HG03064 (cell line): ENCODE results near the gene UPK2.

Experiments
- ATAC-seq: cut with Tn5 transposase; IDR thresholded peaks from one replicate; pipeline ENCODE4 v1.9.1; 2021; ENCODE audit warnings: low read depth; ENCODE audit not compliant: unreplicated experiment

UPK2 gene

DNA sequence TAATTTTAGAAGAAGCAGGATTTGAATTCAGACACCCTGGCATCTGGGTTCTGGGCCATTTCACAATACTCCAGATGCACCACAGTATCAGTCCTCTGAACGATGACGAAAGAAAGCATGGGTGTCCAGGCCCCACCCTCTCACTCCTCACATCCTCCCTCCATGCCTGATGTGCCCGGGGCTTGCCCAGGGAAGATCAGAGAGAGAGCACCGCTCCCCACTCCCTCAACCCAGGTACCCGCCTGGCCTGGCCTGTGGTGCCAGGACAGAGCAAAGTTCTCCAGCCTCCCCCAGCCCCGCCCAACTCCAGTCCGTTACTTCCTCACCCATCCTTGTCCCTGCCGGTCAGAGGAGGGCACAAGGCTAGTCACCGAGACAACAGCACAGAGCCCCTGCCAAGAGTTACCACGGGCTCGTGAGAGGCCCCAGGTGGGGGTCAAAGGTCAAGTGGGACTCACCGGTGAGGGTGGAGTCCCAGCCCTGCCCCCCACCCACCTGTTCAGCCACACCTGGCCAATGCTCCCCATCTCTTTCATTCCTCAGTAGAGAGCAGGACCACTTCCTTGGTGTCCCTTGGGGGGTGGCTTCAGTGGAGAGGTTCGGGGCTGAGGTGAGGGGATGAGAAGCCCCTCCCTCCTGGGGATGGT, 38.5 kb upstream of the UPK2 start:
- ATAC-seq = no peak

DNA sequence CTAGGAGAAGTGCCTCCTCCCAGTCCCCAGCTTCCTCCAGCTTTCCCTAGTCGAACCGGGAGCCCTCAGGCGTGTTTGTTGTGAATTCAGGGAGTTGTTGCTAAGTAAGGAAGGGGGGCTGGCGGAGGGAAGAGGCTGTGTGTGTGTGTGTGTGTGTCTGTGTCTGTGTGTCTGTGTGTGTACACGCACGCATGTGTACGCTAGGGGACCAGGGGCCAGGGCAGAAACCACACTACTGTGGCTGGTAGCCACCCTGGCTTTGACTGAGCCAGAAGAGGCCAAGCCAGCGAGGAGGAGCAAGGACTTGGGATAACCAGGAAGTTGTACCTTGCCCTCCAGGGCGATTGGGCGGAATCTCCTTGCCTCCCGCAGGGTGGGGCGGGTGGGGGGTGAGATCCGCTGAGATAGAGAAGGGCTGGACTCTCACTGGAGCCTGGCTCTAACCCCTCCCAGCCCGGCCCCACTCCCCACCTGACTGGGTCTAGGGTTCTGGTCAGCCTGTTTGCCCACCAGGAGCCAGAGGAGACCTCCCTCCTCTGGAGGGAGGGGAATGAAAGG, 37.9 kb upstream of the UPK2 start:
- ATAC-seq = no peak

DNA sequence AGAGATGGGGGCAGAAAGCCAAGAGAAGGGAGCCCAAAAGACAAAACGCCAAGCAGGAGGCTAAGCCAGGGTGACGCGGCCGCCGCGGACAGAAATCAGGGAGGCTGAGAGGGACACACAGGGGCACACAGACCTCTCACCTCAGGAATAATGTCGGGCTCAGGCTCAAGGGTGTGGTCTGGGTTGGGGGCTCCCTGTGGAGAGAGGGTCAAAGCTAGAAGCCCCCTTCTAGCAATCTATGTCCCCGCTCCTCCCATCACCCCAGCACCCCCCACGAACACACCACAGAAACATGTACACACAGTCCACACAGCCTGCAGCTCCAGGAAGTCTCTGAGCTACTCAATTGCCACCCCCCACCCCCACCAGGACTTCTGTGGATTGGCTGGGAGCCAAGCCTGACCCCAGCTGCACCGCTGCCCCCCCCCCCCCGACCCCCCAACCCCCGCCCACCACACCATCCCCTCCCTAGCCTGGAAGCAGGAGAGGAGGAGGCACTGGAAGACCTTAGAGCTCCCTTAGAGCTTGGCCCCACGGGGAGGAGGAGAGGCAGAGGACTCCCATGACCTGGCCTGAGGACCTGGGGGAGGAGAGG, 37.3 kb upstream of the UPK2 start:
- ATAC-seq = no peak

DNA sequence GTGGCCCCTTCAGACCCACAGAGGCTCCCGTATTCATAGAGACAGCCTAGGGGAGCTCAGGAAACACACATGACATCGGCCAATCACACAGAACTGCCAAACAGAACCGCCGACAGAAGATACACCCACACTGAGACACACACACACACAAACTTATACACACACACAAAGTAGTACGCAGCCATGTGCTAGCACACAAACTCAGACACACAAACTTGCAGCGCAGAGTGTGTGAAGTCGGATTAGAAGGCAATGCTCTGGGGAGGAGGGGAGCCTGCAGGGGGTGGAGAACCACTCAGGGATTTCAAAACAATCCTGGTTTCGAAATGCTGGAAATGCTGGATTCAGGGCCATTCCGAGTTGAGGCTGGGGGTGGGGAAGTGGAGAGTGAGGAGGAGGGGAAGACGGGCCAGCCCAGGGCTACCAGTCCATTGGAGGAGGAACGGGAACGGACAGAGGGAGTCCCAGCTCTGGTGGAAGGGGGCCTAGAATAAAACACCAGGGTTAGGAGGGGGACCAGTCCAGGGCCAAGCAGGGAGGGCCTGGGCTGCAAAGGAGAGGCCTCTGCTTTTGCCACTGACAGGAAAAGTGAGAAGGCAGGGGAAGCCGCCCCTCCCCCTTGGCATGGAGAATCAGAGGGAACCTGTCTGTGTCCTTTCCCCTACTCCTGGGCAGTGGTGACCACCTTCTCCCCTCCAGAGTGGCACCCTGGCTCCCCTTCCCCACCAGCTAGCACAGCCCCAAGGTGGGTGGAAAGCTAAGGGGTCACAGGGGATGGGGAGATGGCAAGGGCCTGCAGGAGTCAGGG, 34.8 kb upstream of the UPK2 start:
- ATAC-seq = no peak

DNA sequence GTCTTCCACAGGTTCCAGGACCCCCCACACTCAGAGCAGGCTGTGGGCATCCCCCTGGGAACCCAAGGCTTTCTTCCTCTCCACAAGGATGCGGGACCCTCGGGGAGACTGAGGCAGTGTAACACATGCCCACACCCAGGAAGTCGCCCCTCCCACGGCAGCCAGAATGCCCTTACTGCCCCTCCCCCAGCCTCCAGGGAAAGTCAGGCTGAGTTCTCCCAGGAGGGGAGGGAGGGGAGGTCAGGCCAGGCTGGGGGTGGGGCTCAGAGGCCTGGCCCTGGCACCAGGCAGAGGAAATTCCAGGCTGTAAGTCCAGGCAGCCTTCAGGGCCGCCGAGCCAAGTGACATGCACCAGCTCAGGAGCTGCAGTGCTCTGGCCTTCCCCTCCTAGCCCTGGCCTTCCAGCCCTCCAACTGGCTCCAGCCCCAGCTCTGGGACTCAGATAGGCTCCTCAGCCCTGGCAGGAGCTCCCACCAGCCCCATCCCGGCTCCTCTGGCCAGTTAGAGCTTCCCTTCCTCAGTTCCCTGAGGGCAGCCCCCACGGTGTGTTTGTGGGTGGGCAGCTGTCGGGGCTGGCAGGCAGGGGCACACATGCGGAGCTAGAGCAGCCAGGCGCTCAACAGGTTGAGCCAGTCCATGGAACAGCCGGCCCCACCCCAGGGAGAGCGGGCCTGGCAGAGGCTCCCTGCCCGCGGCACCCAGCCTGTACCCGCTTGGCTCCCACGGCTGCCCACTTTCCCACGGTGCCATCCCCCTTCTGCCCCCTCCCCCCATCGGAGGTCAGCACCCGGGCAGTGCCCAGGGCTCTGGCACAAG, 34.0 kb upstream of the UPK2 start:
- ATAC-seq = no peak

DNA sequence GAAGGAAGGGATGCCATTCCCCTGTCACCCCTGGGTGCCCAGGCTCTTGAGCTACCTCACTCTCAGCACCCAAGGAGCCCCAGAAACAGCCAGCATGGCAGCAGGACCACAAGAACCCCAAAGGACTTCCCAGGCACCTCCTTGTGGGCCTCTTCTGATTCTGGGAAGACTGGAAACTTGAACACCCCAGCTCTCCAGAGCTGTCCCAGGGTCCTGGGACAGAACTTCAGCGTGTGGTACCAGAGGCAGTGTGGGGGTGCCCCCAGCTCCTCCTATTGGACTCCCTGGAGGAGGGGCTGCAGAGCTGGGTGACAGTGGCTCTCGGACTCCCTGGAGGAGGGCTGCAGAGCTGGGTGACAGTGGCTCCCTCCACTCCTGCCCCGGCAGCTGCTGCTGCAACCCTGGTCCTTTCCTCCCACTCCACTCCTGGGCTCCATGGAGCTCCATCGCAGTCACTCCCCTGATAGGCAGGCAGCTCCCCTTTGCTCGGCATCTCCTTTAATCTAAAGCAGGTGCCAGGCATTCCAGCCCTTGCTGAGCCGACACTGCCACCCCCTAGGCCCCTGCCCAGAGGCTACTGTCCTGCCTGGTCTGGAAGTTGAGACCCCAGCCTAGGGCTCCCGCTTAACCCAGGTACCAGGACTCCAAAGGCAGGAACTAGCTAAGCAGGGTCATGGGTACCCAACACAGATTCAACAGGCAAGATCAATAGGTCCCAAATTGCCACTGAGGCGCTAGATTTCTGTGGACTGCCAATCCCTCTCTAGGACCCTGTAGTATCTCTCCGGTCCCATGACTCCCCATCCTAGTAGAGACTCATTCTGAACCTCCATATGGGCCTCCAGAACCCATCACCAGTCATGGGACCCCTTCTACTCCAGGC, 33.1 kb upstream of the UPK2 start:
- no peak for ATAC-seq

DNA sequence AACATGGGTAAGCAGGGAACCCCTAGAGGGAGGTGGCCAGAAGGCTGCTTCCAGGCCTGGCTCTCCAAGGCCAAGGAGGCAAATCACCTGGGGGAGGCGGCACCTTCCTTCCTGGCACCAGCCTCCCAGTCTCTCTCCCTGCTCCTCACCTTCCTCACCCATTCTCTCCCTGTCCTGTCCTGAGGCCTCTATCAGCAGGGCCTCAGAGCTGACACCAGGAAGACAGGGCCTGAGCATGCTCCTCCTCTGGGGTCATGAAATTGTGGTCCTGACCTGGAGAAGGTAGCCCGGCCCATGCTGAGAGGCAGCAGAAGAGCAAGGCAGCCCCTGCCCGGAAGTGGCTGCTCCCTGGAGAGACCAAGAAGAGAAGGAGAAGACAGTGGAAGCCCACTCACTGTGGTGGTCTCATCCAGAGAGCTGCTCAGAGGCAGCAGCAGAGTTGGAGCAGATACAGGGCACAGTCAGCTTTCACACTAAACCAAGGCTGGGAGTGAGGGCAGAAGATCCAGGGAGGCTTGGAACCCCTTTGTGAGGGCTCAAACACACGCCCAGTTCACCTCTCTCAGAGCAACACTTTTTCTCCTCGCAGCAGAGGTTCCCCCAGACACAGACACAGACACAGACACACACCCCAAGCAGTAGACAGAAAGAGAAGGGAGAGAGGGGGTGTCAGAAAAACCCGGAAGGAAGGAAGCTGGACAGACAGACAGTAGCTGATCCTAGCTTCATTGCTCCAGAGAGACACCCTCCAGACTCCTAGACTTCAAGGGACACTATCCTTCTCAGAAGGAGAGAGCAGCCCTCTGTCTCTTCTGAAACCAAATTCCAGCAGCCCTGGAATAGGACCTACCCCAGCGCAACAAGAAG, 32.1 kb upstream of the UPK2 start:
- ATAC-seq = no peak

DNA sequence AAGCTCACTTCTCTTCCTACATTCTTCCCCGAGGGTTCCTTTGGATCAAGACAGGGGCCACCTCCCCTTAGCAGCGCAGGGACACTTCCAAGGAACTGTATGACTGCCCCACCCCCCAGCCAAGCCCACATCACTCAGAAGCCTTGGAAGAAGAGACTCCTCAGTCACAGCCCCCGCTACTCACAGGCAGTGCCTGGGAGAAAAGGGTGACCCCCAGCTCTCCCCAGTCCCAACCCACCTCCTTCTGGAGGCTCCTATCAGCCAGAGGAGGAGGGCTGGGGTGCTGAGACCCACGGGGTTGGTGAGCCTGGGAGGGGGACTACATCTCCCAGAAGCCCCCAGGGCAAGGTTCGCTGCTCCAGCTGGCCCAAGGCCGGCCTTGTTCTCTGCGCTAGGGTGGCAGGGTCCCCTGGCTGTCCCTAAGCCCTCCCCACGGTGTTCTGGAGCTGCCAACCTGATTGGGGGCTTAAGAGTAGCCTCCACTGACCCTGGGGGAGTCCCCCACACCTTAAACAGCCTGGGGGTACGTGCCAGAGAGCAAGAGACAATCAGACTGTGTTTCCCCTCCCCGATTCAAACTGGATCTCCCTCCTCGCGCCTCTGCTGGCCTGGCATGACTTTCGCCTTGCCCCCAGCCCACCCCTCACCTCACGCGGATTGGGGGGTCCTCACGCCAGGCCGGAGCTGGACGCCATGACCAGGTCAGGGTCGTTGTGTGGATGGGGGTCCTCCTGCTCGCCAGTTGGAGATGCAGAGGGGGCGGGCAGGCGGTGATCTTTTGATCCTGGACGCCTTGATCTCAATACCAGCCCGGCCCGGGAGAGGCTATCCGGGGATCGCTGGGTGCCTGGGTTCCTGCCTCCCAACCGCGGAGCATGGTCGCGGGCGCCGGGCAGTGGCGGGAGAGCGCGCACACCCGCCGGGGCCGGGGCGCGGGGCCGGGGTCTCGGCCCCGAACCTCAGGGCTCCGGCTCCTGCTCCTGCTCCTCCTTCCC, 31.2 kb upstream of the UPK2 start:
- ATAC-seq = no peak

DNA sequence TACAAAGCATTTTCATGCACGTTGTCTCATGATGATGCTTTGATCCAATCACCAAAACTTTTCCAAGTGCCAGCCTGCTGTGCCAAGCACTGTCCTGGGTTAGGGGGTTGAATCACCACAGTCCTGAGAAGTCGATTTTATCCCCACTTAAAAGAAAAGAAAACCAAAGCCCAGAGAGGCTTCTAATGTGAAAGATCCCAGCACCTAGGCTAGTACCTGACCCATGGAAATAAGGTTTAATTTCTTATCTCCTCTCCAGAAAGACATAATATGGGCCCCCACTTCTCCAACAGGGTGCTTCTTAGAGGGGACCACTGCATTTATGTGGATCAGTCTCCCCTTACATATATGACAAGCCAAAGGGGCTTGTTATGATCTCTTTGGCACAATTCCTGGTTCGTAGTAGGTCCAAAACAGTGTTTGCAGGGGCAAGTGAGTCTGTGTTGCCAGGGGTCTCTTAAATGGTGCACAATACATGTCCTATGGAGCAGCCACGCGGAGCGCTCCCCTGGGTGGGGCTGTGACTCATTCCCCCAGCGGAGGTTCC, 28.5 kb upstream of the UPK2 start:
- no peak for ATAC-seq

DNA sequence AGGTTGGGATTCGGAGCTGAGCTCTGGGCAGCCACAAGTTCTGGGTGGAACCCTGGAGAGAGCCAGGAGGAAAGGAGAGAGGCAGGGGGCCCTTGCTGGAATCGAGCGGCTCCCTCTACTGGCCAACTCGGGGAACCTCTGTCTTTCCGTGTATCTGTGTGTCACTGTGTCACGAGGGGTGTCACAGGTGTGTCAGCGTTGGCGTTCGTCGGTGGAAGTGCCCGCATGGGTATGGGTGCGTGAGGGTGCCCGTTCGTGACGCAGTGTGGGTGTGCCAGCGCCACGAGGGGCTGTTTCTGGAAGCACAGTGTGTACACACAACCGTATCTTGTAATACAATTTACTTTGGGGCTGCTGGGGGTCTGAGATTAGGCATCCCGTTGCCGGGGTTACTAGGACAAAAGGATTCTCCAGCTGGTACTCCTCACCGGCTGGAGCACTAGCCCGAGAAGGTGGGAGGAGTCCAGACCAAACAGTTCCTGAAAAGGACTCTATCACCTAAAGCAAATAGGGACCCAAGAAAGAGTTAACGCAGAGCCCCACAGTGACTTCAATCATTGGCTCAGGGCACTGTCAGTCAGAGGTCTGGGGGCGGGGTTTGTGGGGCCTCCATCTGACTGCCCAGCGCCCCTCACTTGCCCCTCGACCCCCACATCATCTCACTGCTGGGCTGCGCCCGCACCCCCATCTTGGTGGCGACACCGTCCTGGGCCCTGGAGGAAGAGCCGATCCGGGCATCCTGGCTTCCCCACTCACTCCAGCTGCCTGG, 27.8 kb upstream of the UPK2 start:
- peak; percentile 39 for ATAC-seq

DNA sequence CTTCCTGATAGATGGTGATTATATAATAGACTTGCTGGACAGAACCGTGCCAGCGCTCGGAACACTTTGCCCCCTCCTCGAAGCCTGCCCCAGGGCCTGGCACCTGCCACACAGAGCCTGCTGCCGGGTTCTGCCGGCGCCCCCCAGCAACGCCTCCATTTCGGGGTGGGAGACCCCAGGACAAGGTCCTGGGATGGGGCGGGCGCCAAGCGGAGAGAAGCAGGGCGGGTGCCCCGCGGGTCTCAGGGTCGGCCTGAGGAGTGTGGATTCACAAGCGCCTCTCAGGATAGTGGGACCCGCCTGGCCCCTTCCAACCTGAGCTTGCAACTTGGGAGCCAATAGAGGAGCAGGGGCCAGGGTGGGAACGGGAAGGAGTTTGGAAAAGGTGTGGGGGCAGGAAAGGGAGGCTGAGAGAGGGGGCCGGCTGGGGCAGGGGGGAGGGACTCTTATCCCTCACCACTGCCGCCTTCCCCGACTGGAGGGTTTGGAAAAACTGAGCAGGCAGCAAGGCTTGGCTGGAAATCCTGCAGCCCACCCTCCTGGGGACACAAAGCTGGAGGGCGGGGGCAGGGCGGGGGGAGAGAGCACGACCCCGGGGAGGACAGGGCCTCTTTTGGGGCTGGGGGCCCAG, 27.1 kb upstream of the UPK2 start:
- no peak for ATAC-seq

DNA sequence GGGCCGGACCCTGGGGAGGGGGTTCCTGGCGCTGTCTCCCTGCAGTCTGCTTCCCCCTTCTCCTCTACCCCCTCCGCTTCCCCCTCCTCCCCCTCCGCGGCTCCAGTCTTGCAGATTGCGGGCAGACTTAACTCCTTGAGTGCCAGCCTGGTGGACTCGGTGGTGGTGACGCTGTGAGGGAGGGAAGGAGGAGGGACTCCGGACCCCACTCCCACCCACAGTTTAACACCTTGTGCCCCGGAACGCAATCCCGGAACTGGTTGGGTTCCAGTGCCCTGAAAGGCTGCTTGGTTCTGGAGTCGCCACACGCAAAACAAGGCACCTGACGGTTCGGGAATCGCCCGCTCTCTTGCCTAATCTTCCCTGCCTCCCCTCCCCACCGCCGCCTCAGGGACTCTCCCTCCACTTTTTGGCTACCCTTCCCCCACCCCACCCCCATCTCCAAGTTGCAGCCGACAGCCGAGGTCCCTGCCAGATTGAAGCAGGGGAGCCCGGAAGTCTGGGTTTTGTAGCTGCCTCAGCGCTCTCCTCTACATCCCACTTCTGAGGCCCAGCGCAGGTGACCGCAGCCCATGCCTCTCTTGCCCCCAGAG, 26.5 kb upstream of the UPK2 start:
- ATAC-seq = no peak

DNA sequence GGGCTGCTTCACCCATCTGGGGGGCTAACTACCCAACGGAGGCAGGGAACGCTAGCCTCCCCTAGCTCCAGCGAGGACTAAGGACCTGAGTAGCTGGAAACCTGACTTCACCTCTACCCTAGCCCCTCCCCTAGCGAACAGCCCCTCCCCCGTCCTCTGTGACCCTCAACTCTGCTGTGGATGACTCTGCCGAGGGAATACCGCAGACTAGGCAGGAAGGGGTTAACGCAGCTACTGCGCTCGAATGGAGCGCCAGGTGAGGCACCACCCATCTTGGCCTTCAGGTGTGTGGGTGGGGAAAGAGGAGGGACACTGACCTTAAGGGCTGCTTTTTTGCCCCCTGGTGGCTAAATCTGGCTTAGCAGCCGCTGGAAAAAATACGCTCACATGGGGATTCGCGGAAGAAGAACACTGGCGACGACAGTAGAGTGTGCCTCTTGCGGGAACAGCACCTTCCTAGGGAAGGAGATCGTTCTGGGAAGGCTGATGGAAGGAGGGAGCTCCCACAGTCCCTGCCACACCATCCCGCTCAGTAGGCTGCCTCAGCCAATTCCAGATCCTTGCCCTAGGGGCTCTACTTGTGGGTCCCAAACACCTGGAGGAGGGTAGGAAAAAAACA, 25.9 kb upstream of the UPK2 start:
- ATAC-seq = no peak

DNA sequence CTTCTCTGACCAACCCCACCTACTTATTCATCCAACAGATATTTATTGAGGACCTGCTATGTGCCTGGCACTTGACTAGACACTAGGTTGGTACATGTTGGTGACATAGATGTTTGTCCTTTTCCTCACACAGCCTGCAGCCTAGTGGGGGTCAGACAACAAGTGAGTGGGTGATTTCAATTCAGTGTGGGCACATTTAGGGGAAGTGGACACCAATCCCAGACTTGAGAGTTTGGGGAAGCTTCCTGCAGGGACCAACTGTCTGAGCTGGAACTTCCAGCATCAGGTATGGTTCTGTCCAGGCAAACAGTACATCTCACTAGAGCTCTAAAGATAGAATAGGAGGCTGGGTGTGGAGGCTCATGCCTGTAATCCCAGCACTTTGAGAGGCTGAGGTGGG, 24.5 kb upstream of the UPK2 start:
- no peak for ATAC-seq

DNA sequence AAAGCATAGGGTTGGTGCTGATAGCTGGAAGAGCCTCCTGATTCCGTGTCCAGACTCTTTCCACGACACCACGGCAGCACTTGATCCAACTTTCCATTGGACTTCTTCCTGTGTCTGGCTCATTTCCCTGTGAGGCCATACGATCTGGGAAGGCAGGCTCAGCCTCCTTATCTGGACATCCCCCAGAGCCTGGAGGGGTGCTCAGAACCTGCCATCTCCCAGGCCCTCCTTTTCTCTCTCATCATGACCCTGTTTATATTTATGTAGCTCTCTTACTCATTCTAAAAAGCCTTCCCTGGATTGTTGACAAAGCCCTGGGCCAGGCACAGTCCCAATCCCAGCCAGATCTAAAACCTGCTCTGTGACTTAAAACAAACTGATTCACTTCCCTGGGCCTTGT, 22.6 kb upstream of the UPK2 start:
- ATAC-seq = no peak
